GM21723 (cell line): ENCODE measurements around the gene MYH4.

Source experiments
- ATAC-seq: cut with Tn5 transposase; IDR thresholded peaks from one replicate; pipeline ENCODE4 v1.9.1; 2021; ENCODE audit warnings: mild to moderate bottlenecking, moderate library complexity; ENCODE audit not compliant: unreplicated experiment

MYH4 gene

GRCh38 chr17:10469459-10469858 lies at the start of gene MYH4:
MYH4 (minus strand) TSS chr17:10469559; CDS start chr17:10466745, 2,814 bp downstream.
- ATAC-seq = no peak

GRCh38 chr17:10518271-10519037 lies 49.1 kb upstream of the MYH4 start, which contains the start of gene MYH1:
MYH1 (minus strand) TSS chr17:10518542; CDS start chr17:10516642, 1,900 bp downstream.
- no peak for ATAC-seq

GRCh38 chr17:10516638-10517037 lies 47.3 kb upstream of the MYH4 start:
- no peak for ATAC-seq

GRCh38 chr17:10516065-10516464 lies 46.7 kb upstream of the MYH4 start:
- no peak for ATAC-seq

GRCh38 chr17:10513299-10514067 lies 44.1 kb upstream of the MYH4 start:
- no peak for ATAC-seq

GRCh38 chr17:10512856-10513255 lies 43.5 kb upstream of the MYH4 start:
- ATAC-seq = no peak

GRCh38 chr17:10499950-10500349 lies 30.6 kb upstream of the MYH4 start:
- no peak for ATAC-seq

GRCh38 chr17:10492004-10492403 lies 22.6 kb upstream of the MYH4 start:
- ATAC-seq = no peak

GRCh38 chr17:10482252-10482651 lies 12.9 kb upstream of the MYH4 start:
- ATAC-seq = no peak

- ATAC-seq = no peak
Observed at GRCh38 chr17:10477701-10478100, 8.3 kb upstream of the MYH4 start.

- no peak for ATAC-seq
Observed at GRCh38 chr17:10474536-10474935, 5.2 kb upstream of the MYH4 start.

- ATAC-seq = no peak
Observed at GRCh38 chr17:10471858-10472257, 2.5 kb upstream of the MYH4 start.

GRCh38 chr17:10463402-10463801 lies 6.0 kb downstream of the MYH4 start:
- no peak for ATAC-seq

- ATAC-seq = no peak
Observed at GRCh38 chr17:10460062-10460461, 9.3 kb downstream of the MYH4 start.

- no peak for ATAC-seq
Observed at GRCh38 chr17:10458701-10459100, 10.7 kb downstream of the MYH4 start.

GRCh38 chr17:10457952-10458351 lies 11.4 kb downstream of the MYH4 start:
- ATAC-seq = no peak

- no peak for ATAC-seq
Observed at GRCh38 chr17:10447026-10447931, 22.1 kb downstream of the MYH4 start.

GRCh38 chr17:10439816-10440215 lies 29.5 kb downstream of the MYH4 start:
- no peak for ATAC-seq

GRCh38 chr17:10435096-10435495 lies 34.3 kb downstream of the MYH4 start:
- no peak for ATAC-seq

- ATAC-seq = no peak
Observed at GRCh38 chr17:10429421-10430045, 39.8 kb downstream of the MYH4 start.

- no peak for ATAC-seq
Observed at GRCh38 chr17:10428781-10429180, 40.6 kb downstream of the MYH4 start.
